Activated CD4-positive, alpha-beta T cell treated with anti-CD3 and anti-CD28 coated beads for 4 hours (primary cell): ENCODE data around the gene LRATD1.

Source experiments
- DNase-seq, 2 donors: peaks; one replicate each; pipeline ENCODE4 v3.0.0-alpha.2; 2020

Gene LRATD1

DNA sequence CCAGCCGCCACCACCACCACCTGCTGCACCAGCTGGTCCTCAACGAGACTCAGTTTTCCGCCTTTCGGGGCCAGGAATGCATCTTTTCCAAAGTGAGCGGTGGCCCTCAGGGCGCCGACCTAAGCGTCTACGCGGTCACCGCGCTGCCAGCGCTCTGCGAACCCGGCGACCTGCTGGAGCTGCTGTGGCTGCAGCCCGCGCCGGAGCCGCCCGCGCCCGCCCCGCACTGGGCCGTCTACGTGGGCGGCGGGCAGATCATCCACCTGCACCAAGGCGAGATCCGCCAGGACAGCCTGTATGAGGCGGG, 1.6 kb downstream of the LRATD1 start:
- no peak for DNase-seq

- no peak for DNase-seq
Measured at GRCh38 chr2:14634489-14635390, 2.2 kb downstream of the LRATD1 start.

DNA sequence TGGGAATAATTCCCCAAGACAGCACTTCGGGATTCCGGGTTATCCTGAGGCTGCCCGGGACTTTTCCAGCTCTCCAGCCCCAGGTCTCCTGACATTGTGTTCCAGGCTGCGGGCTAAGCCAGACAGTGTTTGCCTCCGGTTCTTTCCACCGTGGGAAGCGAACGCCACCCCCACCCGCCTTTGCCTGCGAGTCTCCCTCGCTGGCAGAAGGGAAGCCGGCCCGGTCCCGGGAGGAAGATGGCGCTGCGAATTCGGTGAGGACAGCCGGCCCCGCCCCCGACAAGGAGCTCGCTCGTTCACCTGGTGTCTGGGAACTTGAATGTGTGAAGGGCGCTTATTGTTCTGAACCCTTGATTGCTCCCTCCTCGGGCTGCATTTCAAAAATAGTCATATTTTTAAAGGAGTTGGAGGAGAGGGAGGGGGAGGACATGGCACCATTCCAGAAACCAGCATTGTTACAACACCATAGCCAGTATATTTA, 2.9 kb downstream of the LRATD1 start:
- no peak for DNase-seq

DNA sequence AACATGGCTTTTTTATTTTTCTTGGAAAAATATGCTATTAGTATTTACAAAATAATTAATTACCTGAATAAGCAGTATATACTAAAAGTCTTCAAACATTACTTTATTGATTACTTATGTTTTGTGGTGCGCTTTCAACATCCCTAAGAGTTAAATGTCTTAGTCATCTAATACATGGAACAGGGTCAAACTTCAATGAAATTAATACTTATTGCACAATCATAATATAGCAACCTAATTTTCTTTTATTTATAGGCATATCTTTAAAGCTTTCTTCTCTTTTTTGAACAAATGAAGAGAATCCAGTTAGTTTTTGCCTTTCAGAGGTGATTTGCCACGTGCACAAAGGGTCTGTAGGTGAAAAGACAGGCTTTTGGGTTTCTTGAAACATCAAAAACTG, 6.0 kb downstream of the LRATD1 start:
- DNase-seq, result no peak

- DNase-seq, result no peak
Measured at GRCh38 chr2:14641116-14641515, 8.6 kb downstream of the LRATD1 start.

DNA sequence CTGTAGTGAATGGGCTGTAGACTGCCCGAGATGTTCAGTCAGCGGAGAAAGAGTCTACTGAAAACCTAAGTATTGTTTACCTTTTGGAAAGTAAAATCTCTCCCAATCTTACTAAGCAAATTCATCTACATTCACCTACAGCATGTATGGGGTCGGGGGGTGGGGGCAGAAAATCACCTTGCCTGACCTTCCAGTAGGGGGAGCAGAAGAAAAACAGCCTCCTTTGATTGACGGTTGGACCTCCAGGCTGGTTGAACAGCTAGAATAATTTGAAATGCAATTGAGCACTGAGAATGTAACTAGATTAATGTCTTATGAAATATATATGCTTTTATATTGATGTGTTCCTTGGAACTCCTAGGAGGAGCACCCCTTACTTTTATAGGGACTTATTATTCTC, 10.0 kb downstream of the LRATD1 start:
- no peak for DNase-seq

DNA sequence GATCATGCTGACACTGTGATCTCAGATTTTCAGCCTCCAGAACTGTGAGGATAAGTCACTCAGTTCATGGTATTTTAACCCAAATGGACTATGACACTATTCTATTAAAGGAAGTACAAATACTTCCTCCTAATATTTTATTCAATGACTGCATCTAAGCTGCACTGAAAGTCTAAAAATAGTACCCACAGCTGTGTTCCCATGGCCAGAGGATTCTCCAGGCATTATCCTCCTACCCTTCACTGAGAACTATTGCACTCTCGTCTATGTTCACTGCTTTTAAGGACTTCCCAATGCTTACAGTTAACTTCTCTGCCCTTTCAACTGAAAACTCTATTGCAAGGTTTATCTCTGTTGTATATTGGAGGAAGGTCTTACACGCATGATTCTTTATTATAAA, 15.2 kb downstream of the LRATD1 start:
- no peak for DNase-seq

DNA sequence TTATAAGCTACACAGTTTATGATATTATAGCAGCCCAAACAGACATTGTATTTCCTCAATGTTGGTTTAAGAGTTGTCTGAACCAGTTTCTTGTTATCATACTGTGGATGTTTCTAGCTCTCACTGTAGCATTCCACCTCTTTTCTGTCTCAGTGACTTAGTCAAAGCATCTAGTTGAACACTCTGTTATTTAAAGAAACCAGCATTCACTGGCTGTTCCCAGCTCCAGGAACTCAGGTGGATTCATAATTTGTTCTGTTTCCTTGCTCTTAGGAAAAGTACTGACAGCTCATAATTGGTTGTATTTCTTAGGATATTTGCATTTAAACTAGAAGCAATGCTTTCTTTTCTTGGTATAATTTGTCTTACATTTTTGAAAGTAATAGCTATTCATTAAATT, 17.5 kb downstream of the LRATD1 start:
- no peak for DNase-seq

DNA sequence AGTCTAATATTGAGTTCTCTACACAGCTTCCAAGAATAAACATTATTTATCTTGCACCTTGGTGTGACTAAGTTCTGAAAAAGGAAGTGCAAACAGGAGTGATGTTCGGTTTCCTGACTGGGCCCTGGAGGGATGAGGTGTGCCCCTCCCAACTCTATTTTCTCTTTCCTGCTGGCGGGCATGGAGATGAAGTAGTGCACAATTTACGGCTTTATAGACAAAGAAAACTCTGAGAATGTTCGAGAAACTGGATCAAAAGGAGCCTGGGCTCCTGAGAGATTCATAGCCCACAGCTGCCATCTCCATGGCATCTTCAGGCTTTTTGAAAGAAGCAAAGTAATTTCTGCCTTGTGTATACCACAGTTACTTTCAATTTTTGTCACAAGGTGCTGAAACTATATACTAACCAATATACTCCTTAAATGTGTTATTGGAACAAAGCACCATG, 22.3 kb downstream of the LRATD1 start:
- no peak for DNase-seq

DNA sequence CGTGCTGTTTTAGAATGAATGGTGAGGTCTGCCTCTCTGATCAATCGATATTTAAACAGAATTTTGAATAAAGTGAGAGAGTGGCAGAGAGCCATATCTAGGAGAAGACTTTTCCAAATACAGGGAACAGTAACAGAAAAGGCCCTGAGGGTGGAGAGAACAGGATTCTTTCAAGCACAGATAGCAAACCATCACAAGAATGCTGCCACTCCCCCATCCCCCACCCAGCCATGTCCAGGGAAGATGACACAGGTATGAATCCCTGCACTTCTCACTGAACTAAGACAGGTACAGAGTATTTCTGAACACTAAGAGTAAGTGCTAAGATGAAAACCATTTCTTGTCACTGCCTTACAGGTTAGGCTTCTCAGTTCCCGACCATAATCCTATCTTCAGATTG, 23.6 kb downstream of the LRATD1 start:
- DNase-seq, result no peak

GRCh38 chr2:14661163-14661562, 28.6 kb downstream of the LRATD1 start:
- DNase-seq, result no peak

- DNase-seq, result no peak
Measured at GRCh38 chr2:14673351-14673875, 40.9 kb downstream of the LRATD1 start.

- no peak for DNase-seq
Measured at GRCh38 chr2:14675489-14675888, 43.0 kb downstream of the LRATD1 start.

DNA sequence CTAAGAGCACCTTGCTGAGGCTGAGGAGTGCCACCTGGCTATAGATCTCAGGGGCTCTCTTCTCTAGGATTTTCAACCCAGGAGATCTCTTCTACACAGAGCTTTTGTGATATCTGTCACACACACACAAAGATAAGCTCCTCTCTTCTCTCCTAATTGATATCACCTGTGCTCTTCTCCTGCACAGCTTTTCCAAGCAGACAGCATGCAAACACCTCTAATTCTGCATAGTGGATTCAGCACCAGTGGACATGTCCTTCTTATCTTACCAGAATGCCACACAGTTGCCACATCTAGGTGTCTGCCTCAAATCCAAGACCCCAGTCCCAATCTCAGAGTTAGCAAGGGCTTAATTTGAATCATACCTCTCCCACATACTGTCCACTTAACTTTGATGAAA, 43.9 kb downstream of the LRATD1 start:
- DNase-seq, result no peak

GRCh38 chr2:14677039-14677438, 44.5 kb downstream of the LRATD1 start:
- DNase-seq, result no peak

DNA sequence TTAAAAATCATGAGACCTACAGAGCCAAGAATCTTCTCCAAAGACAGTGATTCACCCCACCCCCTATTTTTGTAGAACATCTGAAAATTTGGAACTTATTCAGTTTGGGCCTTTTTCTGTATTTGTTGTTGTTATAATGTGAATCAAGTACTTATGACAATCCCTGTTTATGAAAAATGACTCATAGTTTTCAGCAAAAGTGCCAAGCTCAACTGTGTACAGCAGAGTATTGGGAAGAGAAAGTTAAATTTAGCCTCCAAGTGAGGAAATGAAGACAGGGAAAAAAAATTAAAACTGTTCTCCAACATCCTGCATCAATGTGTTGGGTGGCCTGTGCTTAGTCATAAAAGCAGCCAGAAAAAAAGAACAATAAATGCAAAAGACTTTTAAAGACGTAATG, 46.2 kb downstream of the LRATD1 start:
- DNase-seq, result no peak

DNA sequence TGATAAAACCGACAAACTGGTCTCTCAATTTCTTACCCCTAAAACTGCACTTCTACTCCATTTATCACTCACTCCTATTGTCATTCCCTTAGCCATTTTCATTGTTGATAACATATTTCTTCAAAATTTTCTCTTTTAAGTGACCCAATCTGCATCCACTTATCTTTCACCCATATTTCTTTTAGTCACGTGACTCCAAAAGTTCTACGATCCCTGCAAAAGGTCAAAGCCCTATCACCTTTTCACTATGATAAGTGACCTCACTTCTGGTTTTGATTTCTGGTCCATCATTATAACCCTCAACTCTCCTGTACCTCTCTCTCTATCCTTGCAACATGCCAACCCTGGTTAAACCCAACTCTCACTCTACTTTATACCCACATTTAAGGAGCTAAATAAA, 49.1 kb downstream of the LRATD1 start:
- DNase-seq, result no peak
